GM18870 (cell line): Measurements from ENCODE around the gene ADM2.
A peak's percentile ranks its signal among the peaks of the same experiment; 100 is the strongest.

Source experiments
- ATAC-seq: cut with Tn5 transposase; IDR thresholded peaks from one replicate; pipeline ENCODE4 v1.9.1; 2021; ENCODE audit warnings: moderate library complexity; ENCODE audit not compliant: unreplicated experiment

ADM2 gene

DNA sequence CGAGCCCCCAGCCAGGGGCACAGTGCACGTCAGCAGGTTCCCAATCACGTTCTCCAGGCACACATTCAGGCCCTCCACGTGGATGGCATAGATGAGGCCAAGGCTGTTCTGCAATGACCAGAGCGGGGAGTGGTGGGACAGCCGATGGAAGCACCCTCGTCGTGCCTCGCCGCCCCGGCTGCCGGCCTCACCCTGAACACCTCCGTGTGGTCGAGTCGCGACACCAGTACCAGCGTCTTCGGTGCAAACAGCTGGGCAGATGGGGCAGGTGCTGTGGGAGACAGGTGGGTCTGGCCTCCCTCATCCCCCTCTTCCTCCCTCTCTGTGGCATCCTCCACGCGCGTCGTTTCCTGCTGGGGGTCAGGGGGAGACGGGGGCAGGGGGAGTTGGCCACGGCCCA, 14.0 kb upstream of the ADM2 start:
- no peak for ATAC-seq

DNA sequence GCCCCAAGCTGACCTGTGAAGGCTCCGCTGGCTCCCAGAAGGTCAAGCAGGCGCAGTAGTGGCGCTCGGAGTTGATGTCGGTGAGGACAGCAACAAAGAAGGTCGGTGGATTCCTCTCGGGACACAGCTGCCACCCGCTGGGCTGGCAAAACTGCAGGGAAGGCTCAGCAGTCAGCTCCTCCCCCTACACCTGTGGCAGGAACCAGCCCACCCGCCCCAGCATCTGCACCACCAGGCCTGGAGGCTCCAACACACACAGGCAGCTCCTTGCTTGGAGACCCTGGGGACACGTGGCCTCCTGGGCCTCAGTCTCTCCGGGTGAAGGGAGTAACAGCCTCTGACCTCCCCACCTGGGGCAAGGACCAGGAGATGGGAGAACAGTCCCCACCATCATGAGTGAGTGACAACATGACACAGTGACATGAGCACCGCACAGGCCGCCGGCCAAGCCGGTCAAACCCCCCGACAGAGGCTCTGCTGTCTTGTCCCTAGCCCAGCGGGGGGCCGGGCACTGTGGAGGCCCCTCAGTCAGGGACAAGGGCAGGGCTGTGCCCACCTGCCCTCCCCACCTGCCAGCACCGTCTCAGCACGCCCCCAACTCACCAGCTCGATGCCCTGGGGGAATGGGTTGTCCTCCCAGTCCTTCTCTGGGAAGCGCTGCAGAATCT, 13.4 kb upstream of the ADM2 start:
- ATAC-seq: no peak

DNA sequence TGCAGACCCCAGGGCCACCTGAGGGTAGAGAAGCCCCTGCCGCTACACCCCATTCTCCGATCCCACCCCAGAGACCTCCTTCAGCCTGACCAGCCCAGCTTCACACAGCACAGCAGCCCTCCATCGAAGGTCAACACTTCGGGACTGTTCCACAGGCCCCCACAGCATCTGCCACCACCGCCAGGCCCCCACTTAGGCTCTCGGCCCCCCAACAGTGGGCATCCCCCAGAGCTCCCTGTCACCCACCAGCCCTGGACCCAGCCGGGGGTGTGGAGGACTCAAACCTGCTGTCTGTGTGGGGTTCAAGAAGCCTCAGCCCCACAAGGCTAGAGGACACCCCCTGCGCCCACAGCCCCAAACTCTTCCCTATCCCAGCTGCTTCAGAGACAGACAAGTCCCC, 12.7 kb upstream of the ADM2 start:
- ATAC-seq: no peak

DNA sequence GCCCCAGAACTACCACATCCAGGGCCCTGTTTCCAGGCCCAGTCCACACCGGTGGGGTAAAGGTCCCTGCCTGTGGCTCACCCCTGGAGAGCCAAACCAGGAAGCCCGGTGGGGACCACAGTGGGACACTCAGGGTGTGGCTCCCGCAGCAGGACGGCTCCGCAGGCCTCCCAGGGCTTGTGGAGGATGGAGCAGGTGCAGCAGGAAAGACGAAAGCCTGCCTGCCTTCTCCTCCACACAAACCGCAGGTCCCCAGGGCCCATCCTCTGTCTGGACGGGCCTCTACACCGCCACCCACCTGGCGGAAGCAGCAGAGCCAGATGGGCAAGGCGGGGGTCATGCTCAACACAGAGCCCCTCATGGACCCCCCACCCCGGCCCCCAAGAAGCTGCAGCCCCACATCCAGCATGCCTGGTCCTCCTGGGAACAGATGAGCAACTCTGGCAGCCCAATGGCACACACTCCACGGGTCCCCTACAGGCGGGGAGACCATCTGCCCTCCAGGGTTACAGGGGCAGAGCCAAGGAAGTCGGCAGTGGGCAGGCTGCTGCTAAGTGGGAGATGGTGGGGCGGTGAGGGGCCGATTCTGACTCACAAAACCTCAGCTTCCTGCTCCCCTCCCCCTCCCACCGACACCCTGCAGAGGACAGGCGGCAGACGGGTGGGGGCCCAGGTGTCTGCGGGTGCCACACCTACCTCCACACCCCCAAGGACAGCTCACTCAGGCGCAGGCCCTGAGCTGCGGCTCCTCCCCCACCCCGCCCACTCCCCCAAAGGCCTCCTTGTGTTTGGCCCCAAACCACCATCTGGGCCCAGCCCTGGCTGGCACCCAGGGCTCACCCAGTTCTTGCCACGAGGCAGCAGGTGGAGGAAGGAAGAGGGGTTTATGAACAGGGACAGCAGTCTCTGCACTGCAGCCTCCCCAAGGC, 11.7 kb upstream of the ADM2 start:
- ATAC-seq: peak; percentile 39

DNA sequence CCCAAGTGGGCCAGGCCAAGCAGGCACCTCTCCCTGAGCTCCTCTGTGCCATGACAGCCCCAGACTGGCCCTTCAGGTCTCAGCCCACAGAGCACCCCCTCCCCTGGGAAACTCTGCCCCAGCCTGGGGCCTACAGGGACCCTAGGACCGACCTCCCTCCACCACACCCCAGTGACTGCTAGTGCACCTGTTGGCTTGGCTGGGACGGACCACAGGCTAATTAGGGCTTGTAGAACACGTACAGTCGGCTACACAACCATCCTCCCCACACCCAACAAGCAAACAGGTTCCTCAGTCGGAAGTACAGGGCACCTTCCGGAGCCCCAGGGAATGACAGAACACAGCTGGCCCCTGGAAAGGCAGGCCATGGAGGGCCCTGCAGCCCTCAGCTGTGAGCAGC, 10.9 kb upstream of the ADM2 start:
- no peak for ATAC-seq

DNA sequence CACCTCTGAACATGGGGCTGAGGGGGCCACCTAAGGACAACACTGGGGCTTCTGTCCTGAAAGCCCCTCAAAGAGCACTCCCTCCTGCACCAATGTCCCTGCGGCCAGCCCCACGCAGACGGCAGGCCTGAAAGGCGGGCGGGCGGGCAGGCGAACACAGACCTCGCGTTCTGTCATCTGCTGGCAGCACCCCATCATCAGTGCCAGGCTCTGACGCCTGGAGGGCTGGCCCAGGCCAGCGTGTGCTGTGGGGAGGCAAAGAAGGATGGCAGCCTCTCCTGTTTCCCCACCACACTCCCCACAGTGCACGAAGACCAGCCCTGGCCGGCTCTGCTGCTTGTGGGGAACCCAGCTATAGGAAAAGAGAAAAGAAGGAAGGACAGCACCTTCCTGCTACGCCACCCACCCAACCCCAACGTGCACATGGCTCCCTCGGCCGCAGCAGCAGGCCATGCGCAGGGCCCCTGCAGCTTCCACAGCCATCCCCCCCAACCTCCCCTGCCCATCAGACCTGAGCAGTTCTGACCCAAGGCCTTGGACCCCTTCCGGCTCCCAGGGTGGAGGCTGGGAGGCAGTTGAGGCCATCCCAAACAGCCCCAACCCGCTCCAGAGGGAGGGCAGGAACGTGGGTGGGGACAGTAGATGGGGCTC, 10.0 kb upstream of the ADM2 start:
- no peak for ATAC-seq

DNA sequence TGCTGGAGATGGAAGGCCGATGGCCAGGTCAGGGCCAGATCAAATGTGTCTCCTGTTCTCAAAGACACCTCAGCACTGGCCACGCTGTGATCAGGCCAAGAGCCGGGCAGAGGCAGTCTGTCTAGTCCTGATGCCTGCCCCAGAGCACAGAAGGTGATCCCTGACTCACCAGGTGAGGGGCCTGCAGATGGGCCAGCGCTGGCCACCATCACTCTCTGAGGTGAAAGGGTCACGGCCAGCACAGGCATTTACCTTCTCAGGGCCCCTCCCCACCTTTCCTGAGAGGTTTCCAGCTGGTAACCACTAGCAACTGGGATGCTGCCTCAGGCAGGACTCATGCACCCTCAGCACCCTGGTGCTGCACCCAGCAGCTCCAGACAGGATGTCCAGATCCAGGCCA, 9.4 kb upstream of the ADM2 start:
- no peak for ATAC-seq

DNA sequence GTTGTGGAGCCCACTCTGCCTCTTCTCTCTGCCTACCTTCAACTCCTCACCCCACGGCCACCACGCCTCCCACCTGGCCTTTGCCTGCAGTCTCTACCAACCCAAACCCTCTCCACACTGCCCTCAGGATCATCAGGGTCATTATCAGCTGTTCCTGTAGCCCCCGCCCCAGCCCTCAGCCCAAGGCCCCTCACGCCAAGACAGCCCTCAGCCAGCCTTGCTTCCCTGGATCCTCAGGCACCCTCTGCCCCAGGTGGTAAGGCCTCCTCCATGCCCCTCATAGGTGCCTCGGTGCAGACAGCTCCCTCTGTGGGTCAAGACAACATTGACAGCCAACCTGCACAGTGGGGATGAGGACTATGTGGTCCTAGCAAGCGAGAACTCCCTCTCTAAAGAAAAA, 8.3 kb upstream of the ADM2 start:
- no peak for ATAC-seq

DNA sequence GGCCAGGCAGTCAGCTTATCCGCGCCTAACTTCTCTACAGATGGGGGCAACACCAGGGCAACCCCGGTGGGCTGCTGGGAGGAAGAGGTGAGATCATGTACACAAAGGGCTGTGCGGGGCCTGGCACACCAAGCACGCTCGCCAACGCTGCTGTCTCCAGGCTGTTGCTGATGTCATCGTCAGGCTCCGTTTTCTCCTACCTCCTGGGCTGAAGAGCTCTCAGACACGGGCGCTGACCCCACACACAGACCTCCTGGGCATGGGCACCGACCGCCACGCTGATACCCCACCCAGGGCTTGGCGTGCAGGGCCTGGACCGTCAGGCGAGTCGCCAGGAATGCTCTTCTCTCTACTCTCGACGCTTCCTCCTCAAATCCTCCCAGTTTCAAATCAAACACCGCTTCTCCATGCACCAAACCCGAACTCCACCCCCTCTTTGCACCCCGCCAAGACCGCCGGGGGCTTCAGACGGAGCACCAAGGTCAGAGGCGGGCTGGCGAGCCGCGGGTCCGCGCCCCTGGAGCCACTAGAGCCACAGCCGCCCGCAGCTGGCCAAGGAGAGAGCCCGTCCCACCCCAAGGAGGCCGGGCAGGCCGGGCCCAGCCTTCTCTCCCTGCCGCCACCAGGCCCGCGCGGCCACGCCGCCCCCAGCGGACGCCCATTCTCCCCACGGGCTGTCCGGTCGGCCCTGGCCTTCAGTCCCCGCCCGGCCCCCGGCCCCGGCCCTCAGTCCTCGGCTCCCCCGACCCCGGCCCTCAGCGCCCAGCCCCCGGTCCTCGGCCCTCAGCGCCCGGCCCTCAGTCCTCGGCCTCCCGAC, 7.3 kb upstream of the ADM2 start:
- no peak for ATAC-seq

DNA sequence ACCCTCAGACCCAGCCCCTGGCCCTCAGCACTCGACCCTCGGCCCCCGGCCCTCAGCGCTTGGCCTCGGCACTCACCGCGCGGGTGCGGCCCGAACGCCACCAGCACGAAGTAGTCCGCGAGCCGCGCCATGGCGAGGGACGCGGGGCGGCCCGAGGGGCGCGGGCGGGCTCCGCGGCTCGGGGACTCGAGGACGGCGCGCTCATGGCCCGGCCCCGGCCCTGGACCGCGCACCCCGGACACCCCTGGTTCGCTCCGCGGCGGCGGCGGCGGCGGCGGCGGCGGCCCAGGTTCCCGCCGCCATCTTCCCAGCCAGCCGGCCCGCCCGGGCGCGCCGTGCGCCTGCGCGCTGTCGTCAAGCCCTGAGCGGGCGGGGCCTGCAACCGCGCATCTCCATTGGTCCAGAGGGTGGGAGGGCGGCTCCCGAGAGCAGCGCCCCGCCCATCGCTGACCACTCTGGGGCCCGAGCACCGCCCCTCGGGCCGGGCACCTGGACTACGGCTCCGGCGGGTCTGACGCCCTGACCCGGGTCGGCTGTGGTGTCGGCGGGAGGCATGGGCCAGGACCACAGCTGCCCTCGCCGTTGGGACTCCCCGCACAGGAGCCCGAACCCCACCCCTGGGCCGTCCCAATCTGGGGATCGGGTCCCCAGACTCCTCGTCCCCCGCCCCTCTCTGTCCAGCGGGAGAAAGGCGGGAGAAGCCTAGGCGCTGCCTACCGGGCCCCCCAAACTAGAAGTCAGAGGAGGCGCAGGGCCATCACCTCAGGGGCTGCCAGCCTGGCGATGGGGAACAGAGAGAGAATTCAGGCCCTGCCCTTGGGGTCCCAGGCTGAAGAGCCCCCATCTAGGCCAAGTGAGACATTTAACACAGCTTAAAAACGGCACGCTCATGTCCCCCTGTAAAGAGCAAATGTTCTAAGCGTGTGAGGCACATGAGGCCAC, 6.4 kb upstream of the ADM2 start, which contains the start of gene SBF1:
TSS of gene SBF1 (minus strand) at position 326 of the 942 bp plus-strand sequence. CDS start at position 131, 195 bp downstream.
- ATAC-seq: peak; percentile 31

DNA sequence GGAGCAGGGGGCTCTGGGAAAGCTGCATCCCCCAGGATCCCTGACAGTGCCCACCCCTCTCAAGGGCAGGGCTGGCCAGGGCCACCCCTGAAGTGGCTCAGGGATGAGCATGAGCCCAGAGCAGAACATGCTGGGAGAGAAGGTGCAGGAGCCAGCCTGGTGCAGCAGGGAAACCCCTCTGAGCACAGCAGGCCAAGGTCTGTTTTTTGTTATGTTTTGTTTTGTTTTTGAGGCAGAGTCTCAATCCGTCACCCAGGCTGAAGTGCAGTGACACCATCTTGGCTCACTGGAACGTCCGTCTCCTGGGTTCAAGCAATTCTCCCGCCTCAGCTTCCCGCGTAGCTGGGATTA, 5.7 kb upstream of the ADM2 start:
- ATAC-seq: no peak

DNA sequence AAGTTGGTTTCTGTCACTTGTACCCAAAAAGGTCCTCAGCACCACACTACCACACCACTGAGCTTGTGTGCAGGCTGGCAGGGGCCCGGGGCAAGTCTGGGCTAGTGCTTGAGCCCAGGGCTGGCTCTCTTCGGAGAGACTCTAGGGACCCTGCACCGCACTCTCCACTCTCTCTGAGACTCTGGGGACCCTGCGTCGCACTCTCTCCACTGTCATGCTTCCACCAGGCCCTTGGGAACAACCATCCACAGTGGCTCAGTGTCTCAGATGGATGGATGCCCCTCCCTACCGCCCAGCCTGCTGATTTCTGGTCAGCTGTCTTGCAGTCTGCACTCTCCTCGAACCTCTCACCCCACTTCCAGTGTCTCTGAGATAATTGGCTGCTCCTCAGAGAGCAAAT, 4.5 kb upstream of the ADM2 start:
- no peak for ATAC-seq

DNA sequence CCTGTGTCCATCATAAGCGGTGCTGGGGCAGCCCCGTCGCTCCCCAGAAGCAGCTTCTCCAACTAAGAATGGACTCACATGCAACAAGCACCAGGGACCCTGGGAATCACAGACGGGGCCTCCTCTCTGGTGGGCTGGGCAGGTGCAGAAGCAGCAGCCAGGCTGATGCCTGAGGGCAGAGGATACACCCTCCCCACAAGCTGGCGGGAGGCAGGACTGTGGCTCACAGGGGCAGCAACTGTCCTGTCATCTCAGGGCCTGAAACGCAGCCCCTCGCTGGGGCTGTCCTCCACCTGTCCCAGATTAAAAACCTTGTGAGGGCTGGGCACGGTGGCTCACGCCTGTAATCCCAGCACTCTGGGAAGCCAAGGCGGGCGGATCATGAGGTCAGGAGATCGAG, 3.4 kb upstream of the ADM2 start:
- no peak for ATAC-seq

DNA sequence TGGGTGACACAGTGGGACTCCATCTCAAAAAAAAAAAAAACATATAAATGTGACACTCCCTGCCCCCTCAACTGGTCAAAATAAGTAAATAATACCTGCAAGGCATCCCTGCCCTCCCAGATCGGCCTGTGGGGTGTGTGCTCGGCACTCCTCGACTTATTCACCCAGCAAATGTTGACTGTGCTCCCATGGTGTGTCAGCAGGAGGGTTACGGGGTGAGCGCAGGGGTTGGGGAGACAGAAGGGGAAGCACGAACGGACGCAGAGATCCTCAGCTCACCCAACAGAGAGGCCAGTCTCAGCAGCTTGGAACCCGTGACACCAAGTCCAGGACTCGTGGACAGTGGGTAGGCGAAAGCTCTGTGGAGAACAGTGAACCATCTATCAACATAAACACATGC, 1.6 kb upstream of the ADM2 start:
- no peak for ATAC-seq

DNA sequence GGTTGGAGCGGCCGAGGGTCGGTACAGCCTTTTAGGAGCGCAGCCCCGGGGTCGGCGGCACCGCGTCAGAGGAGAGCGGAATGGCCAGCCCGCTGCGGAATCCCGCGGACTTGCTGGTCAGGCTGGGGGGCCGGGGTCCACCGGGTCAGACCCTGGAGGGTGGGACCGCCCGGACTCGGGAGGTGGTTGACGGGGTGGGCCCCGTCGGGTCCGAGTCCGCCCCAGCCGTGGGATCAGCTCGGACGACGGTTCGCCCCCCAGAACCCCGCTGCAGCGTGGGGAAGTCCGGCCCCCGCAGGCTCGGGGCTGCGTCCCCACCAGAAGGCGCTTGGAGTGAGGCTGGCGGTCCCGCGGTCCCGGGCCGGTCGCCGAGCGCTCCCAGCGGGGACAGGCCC, 301 bp upstream of the ADM2 start:
- no peak for ATAC-seq

DNA sequence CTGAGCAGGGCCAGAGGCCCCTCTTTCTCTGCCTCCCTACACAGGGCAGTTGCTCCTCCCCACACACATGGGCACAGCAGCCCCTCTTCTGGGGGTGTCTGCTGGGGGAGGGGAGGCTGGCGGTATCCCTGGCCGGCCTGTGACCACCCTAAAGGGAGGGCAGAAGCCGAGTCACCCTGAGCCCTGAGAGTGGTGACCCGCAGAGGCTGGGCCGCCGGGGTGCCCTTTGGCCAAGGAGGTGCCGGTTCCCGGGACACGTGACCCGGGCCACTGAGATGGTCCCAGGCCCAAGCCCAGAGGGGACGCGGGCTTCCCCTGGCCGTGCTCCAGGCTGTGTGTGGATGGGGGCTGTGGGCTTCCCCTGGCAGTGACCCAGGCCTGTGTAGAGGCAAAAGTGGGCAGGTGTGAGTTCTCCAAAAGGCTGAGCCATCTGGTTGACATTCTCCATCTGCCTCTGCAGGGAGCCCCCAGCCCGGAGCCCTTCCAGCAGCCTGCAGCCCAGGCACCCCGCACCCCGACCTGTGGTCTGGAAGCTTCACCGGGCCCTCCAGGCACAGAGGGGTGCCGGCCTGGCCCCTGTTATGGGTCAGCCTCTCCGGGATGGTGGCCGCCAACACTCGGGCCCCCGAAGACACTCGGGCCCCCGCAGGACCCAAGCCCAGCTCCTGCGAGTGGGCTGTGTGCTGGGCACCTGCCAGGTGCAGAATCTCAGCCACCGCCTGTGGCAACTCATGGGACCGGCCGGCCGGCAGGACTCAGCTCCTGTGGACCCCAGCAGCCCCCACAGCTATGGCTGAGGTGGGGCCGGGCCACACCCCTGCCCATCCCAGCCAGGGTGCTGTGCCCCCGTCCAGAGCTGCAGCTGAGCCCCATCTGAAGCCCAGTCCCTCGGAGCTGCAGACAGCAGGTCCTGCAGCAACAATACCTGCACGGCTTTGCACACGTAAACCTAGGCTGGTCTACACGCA, 1.0 kb downstream of the ADM2 start:
- no peak for ATAC-seq

DNA sequence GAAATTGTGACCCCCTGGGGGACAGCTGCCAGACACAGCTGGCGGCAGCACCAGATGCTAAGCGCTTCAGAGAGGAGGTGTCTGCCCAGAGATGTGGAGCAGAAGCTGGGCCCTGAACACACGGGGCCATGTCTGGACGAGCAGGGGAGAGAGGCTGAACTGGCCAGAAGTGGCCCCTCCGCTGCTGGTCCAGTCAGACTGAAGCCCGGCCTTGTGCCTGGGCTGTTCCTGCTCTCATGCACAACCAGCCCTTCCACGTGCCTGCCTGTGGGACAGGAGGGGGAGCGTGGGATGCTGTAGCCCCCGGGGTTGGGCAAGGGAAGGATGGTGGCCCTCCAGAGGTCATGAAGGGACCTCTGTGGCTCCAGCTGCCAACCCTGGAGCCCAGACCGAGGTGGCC, 1.8 kb downstream of the ADM2 start:
- ATAC-seq: no peak

DNA sequence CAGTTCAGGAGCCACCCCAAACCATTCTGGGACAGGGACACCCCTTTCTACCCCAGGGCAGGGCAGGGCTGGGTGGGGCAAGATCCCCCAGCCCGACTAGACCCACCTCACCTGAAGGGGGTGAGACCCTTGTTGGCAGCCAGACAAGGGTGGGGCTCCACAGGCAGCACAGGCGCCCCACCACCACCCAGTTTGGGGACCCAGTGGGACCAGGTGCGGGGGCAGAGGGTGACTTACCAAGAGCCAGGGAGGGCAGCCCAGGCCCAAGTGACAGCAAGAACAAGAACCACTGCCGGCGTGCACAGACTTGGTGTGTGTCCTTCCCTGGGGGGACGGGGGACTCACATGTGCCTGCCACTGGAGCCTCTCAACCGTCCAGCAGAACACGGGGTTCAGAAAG, 2.2 kb downstream of the ADM2 start:
- ATAC-seq: no peak
